NCI-H1105 treated with DMSO at 0.1 percent for 48 hours (cell line): Measurements from ENCODE around the gene WNT9B.

Experiments used
- DNase-seq: peaks from one replicate; lab custom pipeline; 2025; lab: John Stamatoyannopoulos, UW

The WNT9B gene

DNA sequence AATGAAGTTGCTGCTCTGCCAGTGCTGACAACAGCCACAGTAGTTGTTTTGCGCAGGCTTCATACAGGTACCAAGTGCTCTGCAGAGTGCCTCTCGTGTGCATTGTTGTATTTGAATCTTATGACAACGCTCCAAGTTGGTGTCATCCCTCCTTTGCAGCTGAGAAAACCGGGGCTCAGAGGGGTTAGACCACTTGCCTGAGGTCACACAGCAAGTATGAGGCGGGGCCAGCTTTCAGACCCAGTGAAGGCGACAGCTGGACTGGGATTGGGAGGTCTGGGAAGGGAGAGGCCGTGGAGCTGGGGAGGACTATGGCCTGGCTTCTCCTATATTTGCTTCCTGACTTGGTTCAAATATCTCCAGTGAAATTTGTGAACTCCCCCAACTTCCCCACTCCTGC lies 33.2 kb downstream of the WNT9B start:
- DNase-seq: no peak

GRCh38 chr17:46885415-46886309 lies 34.3 kb downstream of the WNT9B start:
- no peak for DNase-seq

DNA sequence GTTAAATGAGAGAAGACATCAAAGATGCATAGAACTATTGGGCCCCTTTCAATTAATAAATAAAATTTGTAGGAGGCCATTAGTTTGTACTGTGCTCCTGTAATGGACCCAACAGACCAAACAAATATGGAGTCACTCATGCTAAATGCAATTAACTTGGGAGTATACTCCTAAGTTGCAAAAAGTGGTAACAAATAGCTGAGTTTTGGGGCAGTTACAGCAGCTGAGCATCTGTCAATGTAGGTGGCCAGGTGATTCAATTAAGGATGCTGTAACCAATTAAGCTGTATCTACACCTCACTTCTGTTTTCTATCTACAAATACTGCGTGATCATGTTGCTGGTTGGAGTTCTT lies 34.9 kb downstream of the WNT9B start:
- DNase-seq: no peak

- no peak for DNase-seq
Measured at GRCh38 chr17:46887717-46888116, 36.3 kb downstream of the WNT9B start.

- DNase-seq: no peak
Measured at GRCh38 chr17:46888727-46889126, 37.3 kb downstream of the WNT9B start.

DNA sequence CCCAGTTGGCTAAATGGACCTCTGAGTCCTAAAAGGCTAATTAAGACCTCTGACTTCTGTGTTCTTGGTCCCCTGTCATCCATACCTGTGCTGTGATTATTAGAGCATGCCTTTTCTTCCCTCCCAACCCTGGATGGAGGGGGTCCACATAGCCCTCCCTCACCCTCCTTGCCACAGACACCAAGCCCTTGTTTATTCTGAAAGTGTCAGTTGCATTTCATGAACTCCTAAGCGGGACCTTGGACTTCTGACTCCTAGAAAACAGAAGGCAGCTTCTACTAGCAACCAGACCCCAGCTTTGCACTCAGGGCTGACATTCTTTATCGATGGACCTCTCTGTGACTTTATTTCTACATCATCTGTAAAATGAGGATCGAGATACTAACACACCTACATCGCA lies 38.1 kb downstream of the WNT9B start:
- no peak for DNase-seq

DNA sequence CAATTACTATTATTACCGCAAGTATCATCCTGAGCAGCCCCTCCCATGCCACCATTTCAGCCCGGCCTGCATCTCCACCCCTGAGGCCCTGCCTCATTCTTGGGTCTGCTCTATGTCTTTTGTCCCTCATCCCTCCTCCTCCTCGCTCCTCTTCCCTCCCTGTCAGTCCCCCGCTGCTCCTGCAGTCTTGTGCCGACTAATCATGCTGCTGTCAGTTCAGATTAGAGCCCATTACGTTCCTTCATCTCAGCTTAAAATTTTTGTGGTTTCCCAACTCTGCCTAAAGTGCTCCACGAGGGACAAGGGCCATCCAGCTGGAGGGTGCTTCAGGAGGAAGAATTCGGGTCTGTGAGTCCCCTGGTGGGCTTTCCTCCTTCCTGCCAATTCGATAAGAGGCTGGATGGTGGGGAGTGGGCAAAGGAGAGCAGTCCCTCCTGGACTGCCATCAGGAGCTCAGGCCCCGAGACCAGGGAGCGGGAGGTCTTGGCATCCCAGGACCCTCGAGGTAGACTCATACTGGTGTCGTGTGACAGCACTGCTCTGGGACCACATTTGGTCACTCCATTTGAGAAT lies 38.7 kb downstream of the WNT9B start:
- DNase-seq: no peak

GRCh38 chr17:46890638-46891037 lies 39.3 kb downstream of the WNT9B start:
- DNase-seq: no peak

DNA sequence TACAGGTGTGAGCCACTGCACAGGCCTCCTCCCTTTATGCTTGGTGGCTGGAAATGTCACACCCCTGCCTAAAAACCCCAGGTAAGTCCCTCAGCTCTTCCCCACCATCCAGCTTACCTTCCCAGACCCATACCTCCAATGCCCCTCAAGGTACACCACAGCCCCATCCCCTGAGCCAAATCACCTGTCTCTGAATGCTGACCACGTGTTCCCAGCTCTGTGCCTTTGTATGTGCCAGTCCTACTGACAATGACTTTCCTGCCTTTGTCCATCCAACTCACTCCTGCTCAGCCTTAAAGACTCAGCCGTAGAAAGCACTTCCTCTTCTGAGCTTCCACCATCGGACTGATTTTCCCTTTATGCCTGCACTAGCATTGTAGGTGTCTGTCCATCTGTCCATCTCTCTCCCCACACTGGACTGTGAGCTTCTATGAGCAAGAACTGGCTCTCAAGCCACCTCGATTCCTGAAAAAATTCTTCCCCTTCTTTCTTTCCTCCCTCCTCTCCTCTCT lies 40.9 kb downstream of the WNT9B start:
- DNase-seq: no peak

GRCh38 chr17:46894024-46894423 lies 42.6 kb downstream of the WNT9B start:
- DNase-seq: no peak

DNA sequence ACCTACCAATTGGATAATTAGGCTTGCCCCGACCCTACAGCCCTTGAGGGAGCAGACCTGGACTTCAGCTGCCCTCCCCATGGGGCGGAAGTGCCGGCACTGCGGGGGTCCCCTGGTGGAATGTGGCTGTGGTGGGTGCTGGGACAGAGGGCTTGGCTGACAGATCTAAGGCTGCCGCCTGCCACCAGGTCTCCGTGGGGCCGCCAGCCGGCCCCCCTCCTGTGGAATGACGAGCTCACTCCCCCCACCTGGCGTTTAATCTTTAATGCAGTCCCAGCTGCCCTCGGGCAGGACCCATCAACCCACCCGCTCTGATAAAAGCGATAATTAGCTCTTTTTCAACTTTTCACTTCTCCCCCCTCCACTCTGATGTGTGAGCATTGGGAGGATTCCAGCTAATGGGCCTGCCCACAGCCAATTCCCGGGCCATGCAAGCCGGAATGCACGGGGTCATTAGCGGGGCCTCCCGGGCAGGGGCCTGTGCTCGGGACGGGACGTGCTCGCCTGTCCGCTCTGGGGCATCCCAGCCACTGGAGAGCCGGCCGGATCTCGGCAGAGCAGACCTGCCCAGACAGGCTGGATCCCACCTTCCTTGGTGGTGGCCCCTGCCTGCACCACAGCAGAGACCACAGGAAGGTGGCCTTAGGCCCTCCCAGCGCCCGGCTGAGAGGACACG lies 43.2 kb downstream of the WNT9B start:
- no peak for DNase-seq

GRCh38 chr17:46895171-46895570 lies 43.8 kb downstream of the WNT9B start:
- DNase-seq: no peak

DNA sequence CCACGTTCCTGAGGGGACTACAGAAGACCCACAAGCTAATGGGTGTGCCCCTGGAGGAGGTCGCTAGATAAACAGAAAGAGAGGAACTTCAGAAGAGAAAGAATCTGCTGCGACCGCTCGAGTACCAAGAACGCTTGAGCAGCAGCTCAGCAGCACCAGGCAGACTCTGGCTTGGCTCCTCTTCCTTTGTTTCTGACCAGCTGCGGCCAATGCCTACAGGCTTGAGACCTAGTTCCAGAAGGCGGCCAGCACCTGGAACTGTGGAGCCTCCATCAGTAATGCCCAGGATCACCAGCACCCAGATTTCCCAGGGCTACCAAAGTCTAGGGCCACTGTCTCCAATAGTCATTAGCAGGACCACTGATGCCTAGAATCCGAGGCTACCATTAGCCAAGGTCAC lies 45.6 kb downstream of the WNT9B start:
- DNase-seq: no peak

DNA sequence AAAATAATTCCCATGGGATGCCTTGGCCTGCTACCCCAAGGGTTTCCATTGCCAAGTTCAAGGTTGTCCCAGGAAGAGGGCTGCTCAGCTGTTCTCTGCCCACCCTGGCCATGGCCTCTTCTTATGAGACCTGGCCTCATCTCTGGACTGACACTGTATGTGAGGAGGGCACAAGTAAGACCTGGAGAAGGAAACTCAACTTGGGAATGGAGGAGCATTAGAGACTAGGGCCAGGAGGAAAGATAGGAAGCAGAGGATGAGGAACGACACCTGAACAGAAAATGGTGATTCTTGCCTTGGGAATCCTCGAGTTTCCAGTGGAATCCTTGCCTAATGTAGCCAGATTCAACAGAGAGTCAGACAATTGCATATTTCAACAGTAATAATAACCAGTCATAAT lies 47.0 kb downstream of the WNT9B start:
- no peak for DNase-seq

GRCh38 chr17:46898860-46899259 lies 47.5 kb downstream of the WNT9B start:
- no peak for DNase-seq

DNA sequence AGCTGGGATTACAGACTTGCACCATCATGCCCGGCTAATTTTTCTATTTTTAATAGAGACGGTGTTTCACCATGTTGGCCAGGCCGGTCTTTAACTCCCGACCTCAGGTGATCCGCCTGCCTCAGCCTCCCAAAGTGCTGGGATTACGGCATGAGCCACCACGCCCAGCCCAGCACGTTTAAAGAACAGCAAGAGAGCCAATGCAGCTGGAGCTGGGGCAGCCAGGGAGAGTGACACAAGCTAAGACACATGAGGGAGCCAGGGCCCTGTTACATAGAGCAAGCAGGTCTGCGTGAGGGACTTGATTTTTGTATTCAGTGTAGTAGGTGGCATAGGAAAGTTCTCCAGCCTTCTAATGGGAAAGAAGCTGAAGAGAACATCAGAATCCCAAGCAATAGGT lies 49.9 kb downstream of the WNT9B start:
- DNase-seq: no peak

DNA sequence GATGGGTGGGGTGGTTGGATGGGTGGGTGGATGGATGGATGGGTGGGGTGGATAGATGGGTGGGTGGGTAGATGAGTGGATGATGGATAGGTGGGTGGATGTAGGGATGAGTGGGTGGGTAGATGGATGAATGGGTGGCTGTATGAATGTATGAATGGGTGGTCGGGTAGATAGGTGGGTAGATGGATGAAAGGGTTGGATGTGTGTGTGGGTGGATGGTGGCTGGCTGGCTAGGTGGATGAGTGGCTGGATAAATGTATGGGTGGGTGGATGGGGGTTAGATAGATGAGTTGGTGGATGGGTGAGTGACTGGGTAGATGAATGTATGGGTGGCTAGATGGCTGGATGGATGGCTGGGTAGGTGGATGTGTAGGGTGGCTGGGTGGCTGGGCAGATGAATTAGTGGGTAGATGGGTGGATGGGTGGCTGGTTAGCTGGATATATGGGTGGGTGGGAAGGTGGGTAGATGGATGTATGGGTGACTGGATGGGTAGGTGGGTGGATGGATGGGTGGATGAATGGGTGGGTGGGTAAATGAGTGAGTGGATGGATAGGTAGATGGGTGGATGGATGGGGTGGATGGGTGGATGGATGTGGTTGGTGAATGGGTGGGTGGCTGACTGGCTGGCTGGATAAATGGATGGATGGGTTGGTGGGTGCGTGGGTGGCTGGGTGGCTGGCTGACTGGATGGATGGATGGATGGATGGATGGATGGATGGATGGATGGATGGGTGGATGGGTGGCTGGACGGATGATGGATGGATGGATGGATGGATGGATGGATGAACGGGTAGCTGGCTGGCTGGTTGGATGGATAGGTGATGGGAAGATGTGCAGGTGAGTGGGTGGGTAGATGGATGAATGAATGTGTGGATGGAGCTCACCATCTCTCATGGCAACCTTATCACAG lies 52.6 kb downstream of the WNT9B start:
- DNase-seq: no peak

GRCh38 chr17:46908068-46908737 lies 56.8 kb downstream of the WNT9B start:
- DNase-seq: no peak

- peak; percentile 46 for DNase-seq
Measured at GRCh38 chr17:46910179-46910927, 59.0 kb downstream of the WNT9B start.

GRCh38 chr17:46911311-46911710 lies 59.9 kb downstream of the WNT9B start:
- DNase-seq: no peak

DNA sequence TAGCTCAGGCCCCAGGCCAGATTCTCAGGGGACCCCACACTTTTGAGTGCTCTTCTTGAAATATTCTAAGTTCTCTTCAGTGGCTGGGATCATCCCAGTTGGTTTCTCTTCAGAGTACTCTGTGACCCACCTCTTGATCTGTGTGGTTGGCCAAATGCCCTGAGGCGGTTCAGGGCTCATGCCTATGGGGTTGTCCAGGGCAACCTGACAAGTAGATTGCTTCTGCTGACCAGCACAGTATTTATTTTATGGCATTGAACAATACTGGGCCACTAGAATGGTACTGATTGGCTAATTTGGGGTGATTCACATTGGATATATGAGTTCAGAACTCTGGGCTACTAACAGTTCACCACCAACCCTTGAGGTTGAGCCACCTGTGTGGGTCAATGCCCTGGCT lies 64.2 kb downstream of the WNT9B start:
- DNase-seq: no peak
